ENCODE results near the gene ZNF436. TPM values are rescaled to one million over a fixed set of nuclear protein-coding genes. Genes with fewer than 3 reads are reported as not detected.

Gene ZNF436
- total RNA-seq, 1 donor: 32.9 TPM

DNA sequence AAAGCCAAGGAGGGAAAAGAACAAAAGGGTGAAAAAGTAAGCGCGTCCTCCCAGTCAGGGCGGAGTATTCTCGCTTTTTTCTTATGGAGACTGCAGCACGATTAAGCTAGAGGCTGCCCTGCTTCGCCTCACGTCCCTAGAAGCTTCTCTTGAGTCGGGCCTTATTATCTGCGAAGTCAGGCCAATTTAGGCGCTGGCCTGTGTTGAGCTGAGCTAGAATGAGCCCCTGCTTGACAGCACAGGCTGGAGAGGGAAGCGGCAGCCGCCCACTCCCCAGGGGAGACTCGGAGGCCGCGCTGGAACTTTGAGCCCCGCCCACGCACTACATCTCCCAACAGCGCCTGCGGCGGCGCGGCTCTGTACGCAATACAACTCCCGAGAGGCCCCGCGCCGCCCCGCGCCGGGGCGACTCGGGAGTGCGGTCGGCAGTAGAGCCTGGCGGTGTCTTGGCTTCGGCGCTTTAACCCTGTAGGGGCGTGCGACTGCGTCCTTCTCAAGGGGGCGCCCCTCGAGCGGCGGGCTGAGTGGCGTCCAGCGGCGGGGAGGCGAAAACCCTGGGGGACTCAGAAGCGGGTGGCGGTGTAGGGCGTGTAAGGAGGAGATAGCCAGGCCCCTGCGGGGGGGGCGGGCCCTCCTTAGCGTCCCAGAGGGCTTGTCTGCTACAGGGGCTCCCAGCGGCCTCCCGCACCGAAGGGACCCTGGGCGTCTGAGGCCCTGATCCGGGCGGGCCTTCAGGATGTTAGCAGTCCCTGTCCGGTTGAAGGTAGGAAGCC, 888 bp downstream of the ZNF436 start:
- H3K4me3 ChIP-seq (ENCODE audit: insufficient read depth, low read length): peak overlapping the region; percentile 98
- H3K4me2 ChIP-seq (ENCODE audit: insufficient read depth, low read length): peak overlapping the region; percentile 100
- H3K9me3 ChIP-seq (ENCODE audit: low read depth, low read length): no peaks in the 10 kb centered on the region
- H2AFZ ChIP-seq (ENCODE audit: low read length): peak overlapping the region; percentile 99
- H4K20me1 ChIP-seq (ENCODE audit: insufficient read depth, low read length): no peaks in the 10 kb centered on the region
- DNase-seq (ENCODE audit: insufficient read length, low spot score, missing footprints): peak; percentile 95
- peaks cover 30% of the 10 kb centered on the region for H3K36me3 ChIP-seq (ENCODE audit: insufficient read depth, low read length)
- no peaks in the 10 kb centered on the region for H3K27me3 ChIP-seq (ENCODE audit: insufficient read depth, low read length)
- peaks cover 31% of the 10 kb centered on the region for H3K4me1 ChIP-seq (ENCODE audit: insufficient read depth, low read length)
- TF ChIP-seq, protein P1, sequence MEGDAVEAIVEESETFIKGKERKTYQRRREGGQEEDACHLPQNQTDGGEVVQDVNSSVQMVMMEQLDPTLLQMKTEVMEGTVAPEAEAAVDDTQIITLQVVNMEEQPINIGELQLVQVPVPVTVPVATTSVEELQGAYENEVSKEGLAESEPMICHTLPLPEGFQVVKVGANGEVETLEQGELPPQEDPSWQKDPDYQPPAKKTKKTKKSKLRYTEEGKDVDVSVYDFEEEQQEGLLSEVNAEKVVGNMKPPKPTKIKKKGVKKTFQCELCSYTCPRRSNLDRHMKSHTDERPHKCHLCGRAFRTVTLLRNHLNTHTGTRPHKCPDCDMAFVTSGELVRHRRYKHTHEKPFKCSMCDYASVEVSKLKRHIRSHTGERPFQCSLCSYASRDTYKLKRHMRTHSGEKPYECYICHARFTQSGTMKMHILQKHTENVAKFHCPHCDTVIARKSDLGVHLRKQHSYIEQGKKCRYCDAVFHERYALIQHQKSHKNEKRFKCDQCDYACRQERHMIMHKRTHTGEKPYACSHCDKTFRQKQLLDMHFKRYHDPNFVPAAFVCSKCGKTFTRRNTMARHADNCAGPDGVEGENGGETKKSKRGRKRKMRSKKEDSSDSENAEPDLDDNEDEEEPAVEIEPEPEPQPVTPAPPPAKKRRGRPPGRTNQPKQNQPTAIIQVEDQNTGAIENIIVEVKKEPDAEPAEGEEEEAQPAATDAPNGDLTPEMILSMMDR (IDR thresholded peaks at IDR 0.05; ENCODE audit: extremely low read depth, low read depth, low read length): no peak
- H3K79me2 ChIP-seq (ENCODE audit: insufficient read depth, low read length): peaks cover 48% of the 10 kb centered on the region
- peak overlapping the region; percentile 97 for H3K27ac ChIP-seq (ENCODE audit: low read depth, low read length)

DNA sequence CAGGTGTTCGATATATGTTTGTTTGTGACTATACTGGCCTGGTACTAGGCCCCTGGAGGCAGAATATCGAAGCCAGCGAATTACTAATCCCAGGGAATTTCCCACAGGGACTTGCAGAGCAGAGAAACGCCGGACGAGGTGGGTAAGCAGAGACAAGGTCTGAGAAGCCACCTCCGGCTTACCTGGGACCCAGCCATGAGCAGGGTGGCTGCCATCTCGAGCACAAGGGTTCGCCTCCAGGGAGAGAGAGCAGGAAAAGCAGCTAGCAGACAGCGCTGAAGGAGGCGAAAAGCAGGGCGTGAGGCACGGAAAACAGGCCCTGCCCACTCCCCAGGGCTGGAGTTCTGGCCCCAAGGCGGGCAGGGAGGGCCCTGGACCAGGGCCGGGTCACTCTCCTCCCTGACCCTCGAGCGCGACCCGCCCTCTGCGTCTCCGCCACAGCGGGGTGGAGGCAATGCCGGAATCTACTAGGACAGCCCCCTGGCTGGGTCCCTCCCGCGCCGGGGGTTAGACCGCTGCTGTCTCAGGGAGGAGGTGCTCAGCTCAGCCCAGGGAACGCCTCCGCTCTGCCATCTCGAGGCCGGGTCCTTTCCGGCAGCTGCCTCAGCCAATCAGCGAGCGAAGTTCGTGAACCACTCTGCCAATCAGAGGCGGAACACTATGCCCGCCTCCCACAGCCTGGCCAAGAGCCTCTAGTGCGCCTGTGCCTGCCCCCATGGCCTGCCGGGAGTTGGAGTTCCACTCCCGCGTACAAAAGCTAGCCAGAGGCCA, 1.7 kb downstream of the ZNF436 start:
- H3K27me3 ChIP-seq (ENCODE audit: insufficient read depth, low read length): no peaks in the 10 kb centered on the region
- peak overlapping the region; percentile 97 for H3K27ac ChIP-seq (ENCODE audit: low read depth, low read length)
- H2AFZ ChIP-seq (ENCODE audit: low read length): peak overlapping the region; percentile 99
- H3K9me3 ChIP-seq (ENCODE audit: low read depth, low read length): peaks cover 2% of the 10 kb centered on the region
- peaks cover 31% of the 10 kb centered on the region for H3K4me1 ChIP-seq (ENCODE audit: insufficient read depth, low read length)
- H4K20me1 ChIP-seq (ENCODE audit: insufficient read depth, low read length): no peaks in the 10 kb centered on the region
- peak overlapping the region; percentile 98 for H3K4me3 ChIP-seq (ENCODE audit: insufficient read depth, low read length)
- DNase-seq (ENCODE audit: insufficient read length, low spot score, missing footprints): peak; percentile 98
- H3K4me2 ChIP-seq (ENCODE audit: insufficient read depth, low read length): peak overlapping the region; percentile 100
- H3K36me3 ChIP-seq (ENCODE audit: insufficient read depth, low read length): peaks cover 38% of the 10 kb centered on the region
- H3K79me2 ChIP-seq (ENCODE audit: insufficient read depth, low read length): peaks cover 48% of the 10 kb centered on the region
- TF ChIP-seq, protein P1 (IDR thresholded peaks at IDR 0.05; ENCODE audit: extremely low read depth, low read depth, low read length): no peak

DNA sequence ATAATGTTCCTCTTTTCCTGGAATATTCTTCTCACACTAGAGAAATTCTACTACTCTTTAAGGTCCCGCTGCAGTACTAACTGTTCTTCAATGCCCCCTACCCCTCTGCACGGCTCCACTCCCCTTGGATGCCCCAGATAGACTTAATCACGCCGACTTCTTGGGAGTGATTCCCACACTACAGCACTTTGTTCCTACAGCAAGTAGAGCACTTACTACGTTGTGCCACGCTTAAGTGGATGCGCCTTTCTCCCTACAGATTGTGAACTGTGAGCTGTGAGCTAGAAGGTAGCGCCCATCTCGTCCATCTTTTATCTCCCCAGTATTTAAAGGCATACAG, 2.2 kb downstream of the ZNF436 start:
- Histone ChIP-seq H3K36me3 (ENCODE audit: insufficient read depth, low read length) (peaks cover 43% of the 10 kb centered on the region), H2AFZ (ENCODE audit: low read length) (peak overlapping the region; percentile 90)

More for the DNA sequence above, 2.2 kb downstream of the ZNF436 start:
- DNase-seq (ENCODE audit: insufficient read length, low spot score, missing footprints): peak; percentile 21
- TF ChIP-seq, protein P1 (IDR thresholded peaks at IDR 0.05; ENCODE audit: extremely low read depth, low read depth, low read length): no peak
- peak overlapping the region; percentile 97 for H3K27ac ChIP-seq (ENCODE audit: low read depth, low read length)
- H3K79me2 ChIP-seq (ENCODE audit: insufficient read depth, low read length): peaks cover 48% of the 10 kb centered on the region
- H4K20me1 ChIP-seq (ENCODE audit: insufficient read depth, low read length): no peaks in the 10 kb centered on the region
- H3K9me3 ChIP-seq (ENCODE audit: low read depth, low read length): peaks cover 8% of the 10 kb centered on the region
- no peaks in the 10 kb centered on the region for H3K27me3 ChIP-seq (ENCODE audit: insufficient read depth, low read length)
- peaks cover 31% of the 10 kb centered on the region for H3K4me1 ChIP-seq (ENCODE audit: insufficient read depth, low read length)
- peak overlapping the region; percentile 100 for H3K4me2 ChIP-seq (ENCODE audit: insufficient read depth, low read length)
- peak overlapping the region; percentile 98 for H3K4me3 ChIP-seq (ENCODE audit: insufficient read depth, low read length)
